ENCODE data around the gene NRIP2.

The NRIP2 gene

DNA sequence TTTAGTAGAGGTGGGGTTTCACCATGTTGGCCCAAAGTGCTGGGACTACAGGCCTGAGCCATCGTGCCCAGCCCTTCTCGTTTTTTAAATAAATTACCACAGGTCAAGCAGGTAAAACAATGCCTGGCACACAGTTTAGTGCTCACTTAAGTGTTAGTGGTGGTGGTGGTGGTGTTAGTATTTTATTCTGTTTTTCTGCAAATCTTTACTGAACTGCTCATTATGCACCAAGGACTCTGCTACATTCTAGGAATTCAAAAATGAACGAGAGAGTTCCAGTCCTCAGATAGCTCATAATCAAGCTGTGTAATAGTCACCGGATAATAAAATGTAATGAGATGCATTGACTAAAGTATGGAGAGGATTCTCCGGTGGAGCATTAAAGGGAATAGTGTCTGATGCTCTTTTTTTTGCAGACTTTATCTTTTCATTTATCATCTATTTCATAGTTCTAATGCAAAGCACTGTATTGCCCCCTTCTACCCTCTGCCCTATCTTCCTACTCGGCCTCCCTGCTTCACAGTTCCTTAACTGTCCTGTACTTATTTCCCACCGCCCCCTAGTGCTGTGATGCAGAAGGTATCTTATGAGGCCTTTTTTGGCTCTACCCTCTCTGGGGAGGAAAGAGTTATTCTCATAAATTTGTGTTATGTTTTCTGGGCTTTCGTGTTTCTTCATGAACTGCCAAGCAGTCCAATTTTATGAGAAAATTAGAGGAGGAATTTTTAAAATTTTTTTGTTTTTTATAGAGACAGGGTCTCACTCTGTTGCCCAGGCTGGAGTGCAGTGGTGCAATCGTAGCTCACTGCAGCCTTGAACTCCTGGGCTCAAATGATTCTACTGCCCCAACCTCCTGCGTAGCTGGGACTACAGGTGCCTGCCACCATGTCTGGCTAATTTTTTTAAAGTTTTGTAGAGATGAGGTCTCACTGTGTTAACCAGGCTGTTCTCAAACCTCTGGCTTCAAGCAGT is 21.3 kb downstream of the NRIP2 start:
- Histone ChIP-seq H3K36me3 (ENCODE audit: insufficient read depth, low read length) (peaks cover 12% of the 10 kb centered on the region), H3K4me1 (ENCODE audit: insufficient read depth, low read length) (peaks cover 11% of the 10 kb centered on the region), H3K4me3 (ENCODE audit: low read length) (peak overlapping the region; percentile 73), H3K27me3 (ENCODE audit: insufficient read depth, low read length) (no peaks in the 10 kb centered on the region), H3K9me3 (ENCODE audit: low read length) (no peaks in the 10 kb centered on the region), H2AFZ (ENCODE audit: low read depth, low read length) (no peak overlapping the region)

DNA sequence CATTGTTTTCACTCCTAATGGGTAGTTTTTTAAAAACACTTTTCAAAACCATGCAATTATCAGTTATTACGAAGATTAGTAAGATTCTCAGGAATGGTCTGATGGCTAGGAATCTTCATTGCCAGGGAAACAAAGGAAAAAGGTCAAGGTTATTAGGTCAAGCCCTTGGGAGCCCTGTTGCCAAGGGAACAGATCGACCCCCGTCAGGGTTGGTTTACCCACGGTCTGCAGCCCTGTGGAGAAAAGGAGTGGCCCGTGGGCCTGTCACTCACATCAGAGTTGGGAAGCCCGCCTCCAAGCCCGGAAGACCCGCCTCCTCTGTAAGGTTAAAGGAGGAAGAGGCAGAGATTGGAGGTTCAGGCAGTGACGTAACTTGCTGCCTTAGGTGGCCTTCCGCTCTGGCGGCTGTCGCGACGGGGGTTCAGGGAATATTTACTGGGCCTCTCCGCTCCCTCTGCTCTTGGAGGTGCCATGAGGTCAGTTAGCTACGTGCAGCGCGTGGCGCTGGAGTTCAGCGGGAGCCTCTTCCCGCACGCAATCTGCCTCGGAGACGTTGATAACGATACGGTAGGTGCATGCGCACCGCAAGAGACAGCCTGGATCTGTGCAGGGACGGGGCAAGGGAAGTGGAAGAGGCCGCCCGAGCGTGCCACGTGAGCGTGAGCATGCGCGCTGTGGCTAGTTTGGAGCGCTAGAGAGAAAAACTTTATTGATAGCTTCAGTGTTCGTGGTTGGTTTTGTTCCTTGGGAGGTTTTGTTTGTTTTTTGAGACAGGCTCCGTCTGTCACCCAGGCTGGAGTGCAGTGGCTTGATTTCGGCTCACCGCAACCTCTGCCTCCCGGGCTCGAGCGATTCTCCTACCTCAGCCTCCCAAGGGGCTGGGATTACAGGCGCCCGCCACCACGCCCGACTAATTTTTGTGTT is 22.3 kb downstream of the NRIP2 start, which contains the start of gene ITFG2:
TSS of gene ITFG2 (plus strand) at position 379 of the 924 bp plus-strand sequence. CDS start at position 472, 93 bp downstream.
- Histone ChIP-seq H3K27me3 (ENCODE audit: insufficient read depth, low read length) (no peaks in the 10 kb centered on the region), H3K36me3 (ENCODE audit: insufficient read depth, low read length) (peaks cover 3% of the 10 kb centered on the region), H2AFZ (ENCODE audit: low read depth, low read length) (no peak within 1 kb of the TSS), H3K9me3 (ENCODE audit: low read length) (no peaks in the 10 kb centered on the region), H3K4me3 (ENCODE audit: low read length) (peak within 1 kb of the TSS; percentile 73), H3K4me1 (ENCODE audit: insufficient read depth, low read length) (peaks cover 11% of the 10 kb centered on the region)

DNA sequence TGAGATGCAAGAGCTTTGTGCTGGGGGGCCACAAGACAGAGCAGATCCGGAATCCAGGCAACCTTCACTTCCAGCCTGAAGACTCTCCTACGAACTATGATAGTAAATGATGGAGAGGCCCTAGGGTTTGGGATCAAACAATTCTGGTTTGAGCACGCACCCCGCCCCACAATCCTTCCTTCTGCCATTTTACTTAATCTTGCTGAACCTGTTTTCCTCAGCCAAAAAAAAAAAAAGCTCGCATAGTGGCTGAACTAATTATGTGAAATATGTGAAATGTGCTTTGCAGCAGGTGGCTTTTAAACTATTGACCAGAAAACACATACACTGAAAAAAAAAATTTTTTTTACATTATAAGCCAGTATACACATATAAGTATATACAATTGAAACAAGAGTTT is 23.0 kb downstream of the NRIP2 start:
- H3K27me3 ChIP-seq (ENCODE audit: insufficient read depth, low read length), result no peaks in the 10 kb centered on the region
- no peaks in the 10 kb centered on the region for H3K9me3 ChIP-seq (ENCODE audit: low read length)
- peaks cover 11% of the 10 kb centered on the region for H3K4me1 ChIP-seq (ENCODE audit: insufficient read depth, low read length)
- H3K4me3 ChIP-seq (ENCODE audit: low read length), result peak overlapping the region; percentile 73
- H2AFZ ChIP-seq (ENCODE audit: low read depth, low read length), result no peak overlapping the region
- no peaks in the 10 kb centered on the region for H3K36me3 ChIP-seq (ENCODE audit: insufficient read depth, low read length)

GRCh38 chr12:2806700-2807099 is 28.1 kb downstream of the NRIP2 start:
- peaks cover 27% of the 10 kb centered on the region for H3K36me3 ChIP-seq (ENCODE audit: insufficient read depth, low read length)
- no peak overlapping the region for H2AFZ ChIP-seq (ENCODE audit: low read depth, low read length)
- H3K4me1 ChIP-seq (ENCODE audit: insufficient read depth, low read length), result peaks cover 3% of the 10 kb centered on the region
- H3K27me3 ChIP-seq (ENCODE audit: insufficient read depth, low read length), result no peaks in the 10 kb centered on the region
- H3K9me3 ChIP-seq (ENCODE audit: low read length), result no peaks in the 10 kb centered on the region
- no peak overlapping the region for H3K4me3 ChIP-seq (ENCODE audit: low read length)

GRCh38 chr12:2805143-2805520 is 29.7 kb downstream of the NRIP2 start:
- no peaks in the 10 kb centered on the region for H3K9me3 ChIP-seq (ENCODE audit: low read length)
- no peaks in the 10 kb centered on the region for H3K27me3 ChIP-seq (ENCODE audit: insufficient read depth, low read length)
- H2AFZ ChIP-seq (ENCODE audit: low read depth, low read length), result no peak overlapping the region
- H3K4me1 ChIP-seq (ENCODE audit: insufficient read depth, low read length), result no peaks in the 10 kb centered on the region
- no peak overlapping the region for H3K4me3 ChIP-seq (ENCODE audit: low read length)
- H3K36me3 ChIP-seq (ENCODE audit: insufficient read depth, low read length), result peaks cover 42% of the 10 kb centered on the region

GRCh38 chr12:2804393-2805142 is 30.3 kb downstream of the NRIP2 start:
- no peaks in the 10 kb centered on the region for H3K27me3 ChIP-seq (ENCODE audit: insufficient read depth, low read length)
- no peak overlapping the region for H2AFZ ChIP-seq (ENCODE audit: low read depth, low read length)
- H3K9me3 ChIP-seq (ENCODE audit: low read length), result no peaks in the 10 kb centered on the region
- H3K36me3 ChIP-seq (ENCODE audit: insufficient read depth, low read length), result peaks cover 48% of the 10 kb centered on the region
- H3K4me3 ChIP-seq (ENCODE audit: low read length), result no peak overlapping the region
- no peaks in the 10 kb centered on the region for H3K4me1 ChIP-seq (ENCODE audit: insufficient read depth, low read length)

GRCh38 chr12:2803635-2804392 is 31.0 kb downstream of the NRIP2 start:
- Histone ChIP-seq H2AFZ (ENCODE audit: low read depth, low read length) (no peak overlapping the region), H3K4me3 (ENCODE audit: low read length) (no peak overlapping the region), H3K4me1 (ENCODE audit: insufficient read depth, low read length) (no peaks in the 10 kb centered on the region), H3K9me3 (ENCODE audit: low read length) (no peaks in the 10 kb centered on the region), H3K27me3 (ENCODE audit: insufficient read depth, low read length) (no peaks in the 10 kb centered on the region), H3K36me3 (ENCODE audit: insufficient read depth, low read length) (peaks cover 55% of the 10 kb centered on the region)

DNA sequence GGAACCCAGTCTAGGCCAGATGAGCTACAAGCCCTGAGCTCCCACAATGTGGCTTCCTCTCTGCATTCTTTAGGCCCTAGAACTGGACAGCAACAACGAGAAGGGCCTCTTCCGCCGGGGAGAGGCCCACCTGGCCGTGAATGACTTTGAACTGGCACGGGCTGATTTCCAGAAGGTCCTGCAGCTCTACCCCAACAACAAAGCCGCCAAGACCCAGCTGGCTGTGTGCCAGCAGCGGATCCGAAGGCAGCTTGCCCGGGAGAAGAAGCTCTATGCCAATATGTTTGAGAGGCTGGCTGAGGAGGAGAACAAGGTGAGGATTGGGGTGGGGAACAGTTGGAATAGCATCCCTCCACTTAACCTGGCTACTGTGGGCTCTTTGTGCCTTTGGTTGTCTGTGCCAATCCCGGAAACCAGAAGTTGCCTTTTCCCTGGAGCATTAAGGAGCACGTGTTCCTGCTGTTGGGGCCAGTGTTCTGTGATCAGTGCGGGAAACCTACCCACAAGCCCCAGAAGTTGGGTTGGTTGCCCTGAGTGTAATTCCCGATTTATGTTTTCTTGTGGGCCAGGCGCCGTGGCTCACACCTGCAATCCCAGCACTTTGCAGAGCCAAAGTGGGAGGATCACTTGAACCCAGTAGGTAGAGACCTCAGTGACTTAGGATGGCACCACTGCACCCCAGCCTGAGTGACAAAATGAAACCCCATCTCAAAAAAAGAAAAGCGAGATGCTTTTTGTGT is 33.6 kb downstream of the NRIP2 start:
- H3K36me3 ChIP-seq (ENCODE audit: insufficient read depth, low read length), result peaks cover 76% of the 10 kb centered on the region
- no peaks in the 10 kb centered on the region for H3K9me3 ChIP-seq (ENCODE audit: low read length)
- no peak overlapping the region for H2AFZ ChIP-seq (ENCODE audit: low read depth, low read length)
- peaks cover 7% of the 10 kb centered on the region for H3K4me1 ChIP-seq (ENCODE audit: insufficient read depth, low read length)
- no peak overlapping the region for H3K4me3 ChIP-seq (ENCODE audit: low read length)
- no peaks in the 10 kb centered on the region for H3K27me3 ChIP-seq (ENCODE audit: insufficient read depth, low read length)

DNA sequence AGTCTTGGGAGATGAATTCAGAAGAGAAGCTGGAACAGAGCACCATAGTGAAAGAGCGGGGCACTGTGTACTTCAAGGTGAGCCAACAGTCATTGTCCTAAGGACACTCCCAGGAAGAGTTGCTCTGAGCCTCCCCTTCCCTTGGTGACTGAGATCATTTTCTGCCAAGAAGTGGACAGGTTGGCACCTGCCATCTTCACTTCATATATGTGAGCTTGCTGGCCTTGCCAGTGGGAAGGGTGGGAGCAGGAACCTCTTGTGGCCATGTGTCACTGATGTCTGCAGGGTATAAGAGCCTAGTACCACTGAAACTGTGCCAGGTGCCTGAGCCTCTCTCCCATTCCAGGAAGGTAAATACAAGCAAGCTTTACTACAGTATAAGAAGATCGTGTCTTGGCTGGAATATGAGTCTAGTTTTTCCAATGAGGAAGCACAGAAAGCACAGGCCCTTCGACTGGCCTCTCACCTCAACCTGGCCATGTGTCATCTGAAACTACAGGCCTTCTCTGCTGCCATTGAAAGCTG is 34.7 kb downstream of the NRIP2 start:
- H3K9me3 ChIP-seq (ENCODE audit: low read length), result no peaks in the 10 kb centered on the region
- H3K36me3 ChIP-seq (ENCODE audit: insufficient read depth, low read length), result peaks cover 76% of the 10 kb centered on the region

DNA sequence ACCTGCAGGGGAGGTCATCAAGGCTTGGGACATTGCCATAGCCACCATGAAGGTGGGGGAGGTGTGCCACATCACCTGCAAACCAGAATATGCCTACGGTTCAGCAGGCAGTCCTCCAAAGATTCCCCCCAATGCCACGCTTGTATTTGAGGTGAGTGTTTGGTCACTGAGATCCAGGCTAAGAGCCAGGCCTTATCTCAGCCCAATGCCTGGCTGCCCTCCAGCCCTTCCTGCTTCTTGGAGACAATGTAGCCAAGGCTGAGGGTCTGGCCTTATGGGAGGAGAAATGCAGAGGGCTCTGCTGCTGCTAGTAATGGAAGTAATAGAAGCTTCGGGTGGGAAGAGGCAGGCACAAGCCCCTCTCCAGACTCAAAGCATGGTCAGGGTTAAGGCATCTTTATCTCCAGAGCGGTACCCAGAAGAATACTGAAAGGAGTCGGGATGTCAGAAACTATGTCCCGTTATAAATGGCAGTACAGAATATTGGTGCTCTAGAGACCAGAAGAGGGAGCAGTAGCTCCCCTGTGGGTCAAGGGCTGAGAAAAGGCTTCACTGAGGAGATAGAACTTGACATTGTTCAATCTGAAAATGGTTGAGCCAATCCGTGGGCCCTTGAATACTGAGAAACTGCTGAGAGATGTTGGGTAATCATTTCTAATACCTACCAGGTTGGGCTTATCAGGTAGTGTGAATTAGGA is 37.0 kb downstream of the NRIP2 start:
- H3K4me1 ChIP-seq (ENCODE audit: insufficient read depth, low read length), result peaks cover 13% of the 10 kb centered on the region
- no peak overlapping the region for H2AFZ ChIP-seq (ENCODE audit: low read depth, low read length)
- peaks cover 57% of the 10 kb centered on the region for H3K36me3 ChIP-seq (ENCODE audit: insufficient read depth, low read length)
- no peaks in the 10 kb centered on the region for H3K9me3 ChIP-seq (ENCODE audit: low read length)
- H3K27me3 ChIP-seq (ENCODE audit: insufficient read depth, low read length), result no peaks in the 10 kb centered on the region
- H3K4me3 ChIP-seq (ENCODE audit: low read length), result no peak overlapping the region

More for the DNA sequence above, 34.7 kb downstream of the NRIP2 start:
- Histone ChIP-seq H2AFZ (ENCODE audit: low read depth, low read length) (no peak overlapping the region), H3K4me3 (ENCODE audit: low read length) (no peak overlapping the region), H3K27me3 (ENCODE audit: insufficient read depth, low read length) (no peaks in the 10 kb centered on the region), H3K4me1 (ENCODE audit: insufficient read depth, low read length) (peaks cover 11% of the 10 kb centered on the region)

DNA sequence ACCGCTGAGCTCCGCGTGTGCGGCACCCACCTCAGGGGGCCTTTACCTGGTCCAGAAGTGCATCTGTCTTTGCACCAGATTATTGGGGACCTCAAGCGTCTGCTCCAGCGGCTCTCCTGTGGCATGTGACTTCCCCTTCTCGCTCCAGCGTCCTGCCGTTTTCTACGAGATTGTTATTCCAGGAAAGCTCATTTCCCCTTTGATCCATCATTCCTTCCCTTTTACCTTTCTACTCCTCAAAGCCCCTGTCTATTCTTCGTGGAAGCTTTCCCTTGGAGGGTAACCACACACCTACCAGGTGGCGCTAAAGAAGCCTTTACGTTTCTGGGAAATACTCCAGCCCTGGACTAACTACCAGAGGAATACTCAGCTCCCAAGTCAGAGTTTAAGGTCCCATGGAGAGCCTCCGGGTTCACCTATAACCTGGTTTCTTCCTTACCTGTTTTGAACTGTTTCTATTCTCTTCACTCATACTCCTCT is 38.6 kb downstream of the NRIP2 start:
- H3K4me3 ChIP-seq (ENCODE audit: low read length), result peak overlapping the region; percentile 68
- H3K36me3 ChIP-seq (ENCODE audit: insufficient read depth, low read length), result peaks cover 45% of the 10 kb centered on the region
- no peaks in the 10 kb centered on the region for H3K9me3 ChIP-seq (ENCODE audit: low read length)
- H3K27me3 ChIP-seq (ENCODE audit: insufficient read depth, low read length), result no peaks in the 10 kb centered on the region
- peak overlapping the region; percentile 64 for H2AFZ ChIP-seq (ENCODE audit: low read depth, low read length)
- H3K4me1 ChIP-seq (ENCODE audit: insufficient read depth, low read length), result peaks cover 15% of the 10 kb centered on the region

Measured in neuron (in vitro differentiated cells).